ENCODE data around the gene TDRD12. TPM values are rescaled to one million over a fixed set of nuclear protein-coding genes. Genes with fewer than 3 reads are reported as not detected.

Gene TDRD12
- total and polyA plus RNA-seq, 2 experiments from 2014 or later = 0.68 to 2.8 TPM

GRCh38 chr19:32798201-32798600 lies 78.6 kb downstream of the TDRD12 start:
- H3F3A ChIP-seq (replicated peaks; ENCODE audit: low read depth) = no peaks in the 10 kb centered on the region
- Mint-ChIP-seq H3K4me1 (peaks cover 8% of the 10 kb centered on the region; the same call in 2 of the 3 replicates), H3K27me3 (ENCODE audit: insufficient read depth, low read depth, poor library complexity) (peaks cover 7% of the 10 kb centered on the region), H3K4me3 (no peak overlapping the region), H3K9me3 (no peaks in the 10 kb centered on the region), H3K27ac (no peak overlapping the region), H3K36me3 (ENCODE audit: low read depth) (no peaks in the 10 kb centered on the region)
- H3K27ac ChIP-seq (ENCODE audit: low read depth) = no peak overlapping the region
- H4K20me1 ChIP-seq (replicated peaks; ENCODE audit: insufficient read depth) = no peaks in the 10 kb centered on the region
- no peak overlapping the region for H3K4me3 ChIP-seq
- no peaks in the 10 kb centered on the region for H3K27me3 ChIP-seq (ENCODE audit: insufficient read depth)
- no peak overlapping the region for H3K4me2 ChIP-seq
- no peak overlapping the region for H2AFZ ChIP-seq
- no peaks in the 10 kb centered on the region for H3K4me1 ChIP-seq (ENCODE audit: insufficient read depth)
- H3K9me2 ChIP-seq (ENCODE audit: insufficient read depth) = no peaks in the 10 kb centered on the region
- no peaks in the 10 kb centered on the region for H3K36me3 ChIP-seq (ENCODE audit: insufficient read depth)
- H3K79me2 ChIP-seq (replicated peaks; ENCODE audit: insufficient read depth) = no peaks in the 10 kb centered on the region
- ATAC-seq (no peak; the same call in 2 of the 3 replicates), DNase-seq (ENCODE audit: low spot score) (no peak)
- TF ChIP-seq ZNF331 (CRISPR knock-in tag; IDR thresholded peaks at IDR 0.05; ENCODE audit: low read depth) = no peak
- TF ChIP-seq EZH2phosphoT487 (IDR thresholded peaks at IDR 0.05; ENCODE audit: unreplicated experiment) = no peak
- TF ChIP-seq STAT1 (IDR thresholded peaks at IDR 0.05; ENCODE audit: unreplicated experiment) = no peak
- TF ChIP-seq JUNB (IDR thresholded peaks at IDR 0.05; ENCODE audit: unreplicated experiment) = no peak
- no peak for TF ChIP-seq EZH2 (IDR thresholded peaks at IDR 0.05; ENCODE audit: low read depth, unreplicated experiment)
- TF ChIP-seq CTCF (conservative IDR thresholded peaks at IDR 0.05; ENCODE audit: low read depth in 2 of 2) = no peak
- no peak for TF ChIP-seq REST (IDR thresholded peaks at IDR 0.05; ENCODE audit: unreplicated experiment)
- TF ChIP-seq ETS1 (IDR thresholded peaks at IDR 0.05) = no peak
- no peak for TF ChIP-seq ZNF114 (CRISPR knock-in tag; IDR thresholded peaks at IDR 0.05)
- TF ChIP-seq ZNF462 (CRISPR knock-in tag; IDR thresholded peaks at IDR 0.05) = no peak
- TF ChIP-seq POLR2AphosphoS5 (IDR thresholded peaks at IDR 0.05; ENCODE audit: low read depth) = no peak
- no peak for TF ChIP-seq CREB1 (CRISPR knock-in tag; IDR thresholded peaks at IDR 0.05; ENCODE audit: low read depth)
- no peak for TF ChIP-seq NANOG (IDR thresholded peaks at IDR 0.05; ENCODE audit: borderline replicate concordance)
